SIG-M5 treated with dmso at 0.1 percent for 504 hours (cell line): ENCODE measurements around the gene CCDC74A.
"Not testable (repeated sequence)": the region's sequence is repeated elsewhere in the genome, so short reads cannot be mapped to it uniquely, and the experiment has no call there.

Experiments
- DNase-seq: peaks from one replicate; lab custom pipeline; 2025; ENCODE audit not compliant: unreplicated experiment; lab: John Stamatoyannopoulos, UW

Gene CCDC74A

GRCh38 chr2:131528981-131529863, 1.5 kb downstream of the CCDC74A start:
- not testable (repeated sequence) for DNase-seq

- not testable (repeated sequence) for DNase-seq
These were observed 2.3 kb downstream of the CCDC74A start for GRCh38 chr2:131529864-131530445.

- not testable (repeated sequence) for DNase-seq
These were observed 3.1 kb downstream of the CCDC74A start for GRCh38 chr2:131530626-131531344.

GRCh38 chr2:131531547-131532185, 4.0 kb downstream of the CCDC74A start:
- not testable (repeated sequence) for DNase-seq

GRCh38 chr2:131532723-131533608, 5.3 kb downstream of the CCDC74A start:
- not testable (repeated sequence) for DNase-seq

GRCh38 chr2:131533609-131534316, 6.1 kb downstream of the CCDC74A start:
- not testable (repeated sequence) for DNase-seq

- DNase-seq = not testable (repeated sequence)
These were observed 6.6 kb downstream of the CCDC74A start for GRCh38 chr2:131534317-131534672.

GRCh38 chr2:131534965-131535364, 7.3 kb downstream of the CCDC74A start:
- not testable (repeated sequence) for DNase-seq

- DNase-seq = no peak
These were observed 7.8 kb downstream of the CCDC74A start for GRCh38 chr2:131535526-131535925.

GRCh38 chr2:131535951-131536826, 8.5 kb downstream of the CCDC74A start:
- DNase-seq = not testable (repeated sequence)

- DNase-seq = not testable (repeated sequence)
These were observed 9.2 kb downstream of the CCDC74A start for GRCh38 chr2:131536841-131537240.

- DNase-seq = not testable (repeated sequence)
These were observed 11.2 kb downstream of the CCDC74A start for GRCh38 chr2:131538856-131539255.

- no peak for DNase-seq
These were observed 15.0 kb downstream of the CCDC74A start for GRCh38 chr2:131542438-131543384.

- DNase-seq = peak; percentile 22
These were observed 15.8 kb downstream of the CCDC74A start for GRCh38 chr2:131543385-131543891.

- not testable (repeated sequence) for DNase-seq
These were observed 16.5 kb downstream of the CCDC74A start for GRCh38 chr2:131544006-131544812.

- DNase-seq = not testable (repeated sequence)
These were observed 17.1 kb downstream of the CCDC74A start for GRCh38 chr2:131544813-131545165.
